A673 (cell line): ENCODE measurements around the gene USO1. TPM values are rescaled to one million over a fixed set of nuclear protein-coding genes. Genes with fewer than 3 reads are reported as not detected.

ENCODE experiments used
- BruUV-seq: library from RNA; stranded (reverse); fragments of 400-500 nt; replicated peaks from 2 replicates; lab custom pipeline; 2021; lab: Mats Ljungman, UMichigan
- CTCF ChIA-PET: fragments of 300-600 bp; sonication (Branson Sonifier 250); formaldehyde crosslinking; loops from one replicate; lab custom pipeline; 2022; ENCODE audit warnings: antibody characterized with exemption; lab: Charles Lee
- POLR2A ChIA-PET: fragments of 300-600 bp; sonication (Branson Sonifier 250); formaldehyde crosslinking; loops from one replicate; lab custom pipeline; 2022; ENCODE audit warnings: antibody characterized with exemption; ENCODE audit not compliant: low non-redundant PET; lab: Charles Lee
- DNase-seq: peaks from one replicate; pipeline ENCODE4 v3.0.0-alpha.2; 2015; ENCODE audit warnings: low spot score
- H3K27ac ChIP-seq: fragments of 200-600 bp; sonication (generic); 2 replicates; pipeline ENCODE4 v1.5.1; 2016; ENCODE audit warnings: mixed run types, low read depth, mild to moderate bottlenecking, mixed read lengths, antibody characterized with exemption, low read length; ENCODE audit not compliant: poor library complexity, severe bottlenecking
- H3K27me3 ChIP-seq: fragments of 200-600 bp; sonication (generic); replicated peaks from 2 replicates; pipeline ENCODE4 v1.6.1; 2017; ENCODE audit warnings: mixed run types, low read depth, mild to moderate bottlenecking, mixed read lengths, antibody characterized with exemption, low read length; ENCODE audit not compliant: insufficient read depth, poor library complexity
- H3K36me3 ChIP-seq: fragments of 200-600 bp; sonication (generic); 2 replicates; pipeline ENCODE4 v1.6.1; 2016; ENCODE audit warnings: mixed run types, mild to moderate bottlenecking, mixed read lengths, antibody characterized with exemption, low read length; ENCODE audit not compliant: insufficient read depth, poor library complexity, severe bottlenecking
- H3K4me1 ChIP-seq: fragments of 200-600 bp; sonication (generic); 2 replicates; pipeline ENCODE4 v1.6.1; 2017; ENCODE audit warnings: mixed run types, mild to moderate bottlenecking, mixed read lengths, antibody characterized with exemption, low read length; ENCODE audit not compliant: insufficient read depth, poor library complexity, severe bottlenecking
- H3K4me3 ChIP-seq: fragments of 200-600 bp; sonication (generic); 2 replicates; pipeline ENCODE4 v1.5.1; 2016; ENCODE audit warnings: low read depth, mixed run types, mild to moderate bottlenecking, mixed read lengths, low read length; ENCODE audit not compliant: poor library complexity, severe bottlenecking
- H3K9me3 ChIP-seq: fragments of 200-600 bp; sonication (generic); 2 replicates; pipeline ENCODE4 v1.6.1; 2016; ENCODE audit warnings: mixed run types, low read depth, mild to moderate bottlenecking, mixed read lengths, antibody characterized with exemption, low read length; ENCODE audit not compliant: poor library complexity, severe bottlenecking
- CTCF ChIP-seq: fragments of 300-800, 200-600 bp; sonication (generic); conservative IDR thresholded peaks from 2 replicates; pipeline ENCODE4 v1.5.1; 2017; ENCODE audit warnings: low read depth, mild to moderate bottlenecking, antibody characterized with exemption, low read length, moderate library complexity, mixed read lengths
- EZH2 ChIP-seq: fragments of 200-600 bp; sonication (generic); IDR thresholded peaks from 2 replicates; pipeline ENCODE4 v1.6.1; 2017; ENCODE audit warnings: borderline replicate concordance, low read depth, mild to moderate bottlenecking, mixed read lengths, antibody characterized with exemption, low read length; ENCODE audit not compliant: poor library complexity, severe bottlenecking
- intact Hi-C: fragments of 100-400 bp; cut with micrococcal nuclease; formaldehyde crosslinking; loops from one replicate; pipeline ENCODE4 v1.10.0; 2022; ENCODE audit not compliant: unreplicated experiment
- total RNA-seq: library from RNA; stranded (reverse); gene quantifications from 2 replicates; pipeline ENCODE4 v1.2.3, GENCODE V29; 2021

The USO1 gene
- total RNA-seq, 1 experiment from 2014 or later: 35.6 TPM

DNA sequence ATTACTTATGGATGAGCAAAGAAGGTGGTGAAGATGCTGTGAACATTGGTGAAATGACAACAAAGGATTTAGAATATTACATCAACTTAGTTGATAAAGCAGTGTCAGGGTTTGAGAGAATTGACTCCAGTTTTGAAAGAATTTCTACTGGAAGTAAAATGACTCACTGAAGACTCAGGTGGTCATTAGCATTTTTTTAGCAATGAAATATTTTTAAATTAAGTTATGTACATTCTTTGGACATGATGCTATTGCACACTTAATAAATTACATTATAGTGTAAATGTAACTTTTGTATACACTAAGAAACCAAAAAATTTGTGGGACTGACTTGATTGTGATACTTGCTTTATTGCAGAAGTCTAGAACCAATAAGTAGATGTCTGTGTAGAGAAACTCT, 56.9 kb downstream of the USO1 start:
- H3K4me1 ChIP-seq: no peaks in the 10 kb centered on the region
- ChIA-PET POLR2A (no interaction called here), CTCF (no interaction called here)
- no peak overlapping the region for H3K27ac ChIP-seq
- peaks cover 17% of the 10 kb centered on the region for H3K36me3 ChIP-seq
- no TSS peak for BruUV-seq
- intact Hi-C loops: no loop called here
- H3K27me3 ChIP-seq: no peaks in the 10 kb centered on the region
- H3K9me3 ChIP-seq: no peaks in the 10 kb centered on the region
- no peak for TF ChIP-seq CTCF
- no peak for TF ChIP-seq EZH2
- DNase-seq: no peak
- H3K4me3 ChIP-seq: no peak overlapping the region

GRCh38 chr4:75786526-75786925, 62.1 kb downstream of the USO1 start:
- Histone ChIP-seq H3K27ac (no peak overlapping the region), H3K9me3 (no peaks in the 10 kb centered on the region), H3K36me3 (peaks cover 10% of the 10 kb centered on the region), H3K4me1 (no peaks in the 10 kb centered on the region), H3K4me3 (no peak overlapping the region), H3K27me3 (no peaks in the 10 kb centered on the region)
- intact Hi-C loops: no loop called here
- BruUV-seq: no TSS peak
- POLR2A ChIA-PET: no interaction called here
- TF ChIP-seq CTCF (no peak), EZH2 (no peak)
- no peak for DNase-seq
- CTCF ChIA-PET: no interaction called here

GRCh38 chr4:75786938-75787337, 62.6 kb downstream of the USO1 start:
- Histone ChIP-seq H3K4me1 (no peaks in the 10 kb centered on the region), H3K27me3 (no peaks in the 10 kb centered on the region), H3K9me3 (no peaks in the 10 kb centered on the region), H3K36me3 (peaks cover 10% of the 10 kb centered on the region), H3K4me3 (no peak overlapping the region), H3K27ac (no peak overlapping the region)
- ChIA-PET CTCF (no interaction called here), POLR2A (no interaction called here)
- DNase-seq: no peak
- intact Hi-C loops: no loop called here
- BruUV-seq: no TSS peak
- TF ChIP-seq EZH2 (no peak), CTCF (no peak)
